Stomach (tissue), 4 donors: Measurements from ENCODE around the gene FLT3LG.

Experiments
- CTCF ChIP-seq, 7 experiments: fragments of 450-650 bp in 4 of 7; fragments of 200-600 bp in 3 of 7; sonication (generic) in 3 of 7; IDR thresholded peaks; one replicate each; pipeline ENCODE4 v1.5.1; 2016 to 2019; ENCODE audit warnings: antibody characterized with exemption in 7 of 7, control low read depth in 2 of 7, mild to moderate bottlenecking in 1 of 7
- EP300 ChIP-seq: sonication (generic); formaldehyde crosslinking; IDR thresholded peaks from one replicate; pipeline ENCODE4 v1.6.1; 2017; ENCODE audit warnings: antibody characterized with exemption
- POLR2A ChIP-seq, 4 donors: fragments of 450-650 bp; IDR thresholded peaks; one replicate each; pipeline ENCODE4 v1.6.1; 2016; ENCODE audit warnings: antibody characterized with exemption in 4 of 4, control low read depth in 2 of 4, mild to moderate bottlenecking in 1 of 4, moderate library complexity in 1 of 4
- POLR2AphosphoS5 ChIP-seq, 3 donors: sonication (generic); formaldehyde crosslinking; IDR thresholded peaks; one replicate each; pipeline ENCODE4 v1.6.1; 2016; ENCODE audit warnings: antibody characterized with exemption in 3 of 3

GRCh38 chr19:49514151-49514550 is 40.1 kb downstream of the FLT3LG start:
- no peak for TF ChIP-seq CTCF (IDR thresholded peaks at IDR 0.05)
- no peak for TF ChIP-seq EP300
- TF ChIP-seq POLR2A (IDR thresholded peaks at IDR 0.05) = no peak
- no peak for TF ChIP-seq POLR2AphosphoS5 (IDR thresholded peaks at IDR 0.05)
